Measurements from ENCODE around the gene EIF4E2. TPM values are rescaled to one million over a fixed set of nuclear protein-coding genes. Genes with fewer than 3 reads are reported as not detected.

The EIF4E2 gene
- total RNA-seq, 1 donor from 2014 or later: 97.0 TPM

DNA sequence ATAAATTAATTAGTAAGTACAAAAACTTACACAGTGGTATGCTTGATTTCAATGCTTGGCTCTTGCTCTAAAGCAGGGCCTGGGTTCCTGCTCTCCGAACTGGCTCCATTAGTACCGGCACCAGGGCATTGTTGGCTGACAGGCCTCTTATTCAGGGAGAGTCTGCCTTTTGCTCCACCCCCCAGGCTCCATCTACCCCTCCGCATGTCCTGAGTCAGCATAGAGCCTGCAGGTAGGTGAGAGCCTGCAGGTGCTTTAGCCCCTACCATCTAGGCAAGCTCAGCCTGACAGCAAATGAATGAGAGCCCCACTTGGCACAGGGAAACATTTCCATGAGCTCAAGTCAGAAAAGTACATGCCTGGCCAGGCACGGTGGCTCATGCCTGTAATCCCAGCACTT is 47.8 kb downstream of the EIF4E2 start:
- no peaks in the 10 kb centered on the region for H3K36me3 Mint-ChIP-seq
- no peaks in the 10 kb centered on the region for H4K20me1 ChIP-seq (ENCODE audit: low read depth)
- H3K4me1 ChIP-seq: no peaks in the 10 kb centered on the region
- H3K36me3 ChIP-seq: no peaks in the 10 kb centered on the region
- no peaks in the 10 kb centered on the region for H3K27me3 ChIP-seq
- H3K4me1 Mint-ChIP-seq: no peaks in the 10 kb centered on the region
- no peaks in the 10 kb centered on the region for H3K79me2 ChIP-seq (ENCODE audit: low read depth)
- H3K27ac Mint-ChIP-seq: no peak overlapping the region
- H3K9ac ChIP-seq: no peak overlapping the region
- TF ChIP-seq, protein P1, sequence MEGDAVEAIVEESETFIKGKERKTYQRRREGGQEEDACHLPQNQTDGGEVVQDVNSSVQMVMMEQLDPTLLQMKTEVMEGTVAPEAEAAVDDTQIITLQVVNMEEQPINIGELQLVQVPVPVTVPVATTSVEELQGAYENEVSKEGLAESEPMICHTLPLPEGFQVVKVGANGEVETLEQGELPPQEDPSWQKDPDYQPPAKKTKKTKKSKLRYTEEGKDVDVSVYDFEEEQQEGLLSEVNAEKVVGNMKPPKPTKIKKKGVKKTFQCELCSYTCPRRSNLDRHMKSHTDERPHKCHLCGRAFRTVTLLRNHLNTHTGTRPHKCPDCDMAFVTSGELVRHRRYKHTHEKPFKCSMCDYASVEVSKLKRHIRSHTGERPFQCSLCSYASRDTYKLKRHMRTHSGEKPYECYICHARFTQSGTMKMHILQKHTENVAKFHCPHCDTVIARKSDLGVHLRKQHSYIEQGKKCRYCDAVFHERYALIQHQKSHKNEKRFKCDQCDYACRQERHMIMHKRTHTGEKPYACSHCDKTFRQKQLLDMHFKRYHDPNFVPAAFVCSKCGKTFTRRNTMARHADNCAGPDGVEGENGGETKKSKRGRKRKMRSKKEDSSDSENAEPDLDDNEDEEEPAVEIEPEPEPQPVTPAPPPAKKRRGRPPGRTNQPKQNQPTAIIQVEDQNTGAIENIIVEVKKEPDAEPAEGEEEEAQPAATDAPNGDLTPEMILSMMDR (IDR thresholded peaks at IDR 0.05): no peak
- TF ChIP-seq EZH2phosphoT487 (IDR thresholded peaks at IDR 0.05): no peak
- no peak for TF ChIP-seq EZH2 (IDR thresholded peaks at IDR 0.05)
- H3K27ac ChIP-seq: no peak overlapping the region
- H3F3A ChIP-seq (ENCODE audit: low read depth): no peaks in the 10 kb centered on the region
- H3K4me3 ChIP-seq: no peak overlapping the region
- H3K4me3 Mint-ChIP-seq: no peak overlapping the region
- H3K4me2 ChIP-seq: no peak overlapping the region
- H3K9me3 Mint-ChIP-seq: no peaks in the 10 kb centered on the region
- peaks cover 2% of the 10 kb centered on the region for H3K27me3 Mint-ChIP-seq (ENCODE audit: insufficient read depth, low read depth)
- no peak for DNase-seq (ENCODE audit: low spot score)
- H2AFZ ChIP-seq (replicated peaks): no peak overlapping the region
- H3K9me3 ChIP-seq (ENCODE audit: low read depth): no peaks in the 10 kb centered on the region

DNA sequence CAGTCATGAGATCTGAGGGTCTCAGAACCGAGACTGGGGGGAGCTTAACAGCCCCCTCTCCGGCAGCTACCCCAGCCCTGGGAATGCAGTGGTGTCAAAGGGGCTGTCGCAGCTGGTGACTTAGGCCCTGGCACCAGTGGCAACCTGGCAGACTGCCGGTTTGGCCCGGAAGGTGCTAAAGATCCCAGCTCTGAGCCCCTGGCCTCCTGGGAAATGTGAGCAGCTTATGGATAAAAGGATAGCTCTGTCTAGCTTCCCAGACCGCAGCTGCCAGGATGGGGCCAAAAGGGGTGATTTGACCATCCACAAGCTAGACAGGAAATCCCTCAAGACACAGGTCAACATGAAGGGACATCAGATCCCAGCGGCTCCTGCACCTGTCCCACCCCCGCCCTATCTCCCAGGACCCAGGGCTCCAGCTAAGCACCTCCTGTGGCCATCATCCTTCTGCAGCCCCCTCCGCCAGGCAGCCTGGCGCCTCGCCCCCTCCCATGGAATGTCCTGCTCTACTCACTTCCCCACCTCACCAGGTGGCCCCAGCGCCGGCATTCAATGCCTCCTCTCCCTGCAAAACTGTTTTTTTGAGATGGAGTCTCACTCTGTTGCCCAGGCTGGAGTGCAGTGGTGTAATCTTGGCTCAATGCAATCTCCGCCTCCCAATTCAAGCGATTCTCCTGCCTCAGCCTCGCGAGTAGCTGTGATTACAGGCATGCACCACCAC is 49.7 kb downstream of the EIF4E2 start:
- no peak overlapping the region for H2AFZ ChIP-seq (replicated peaks)
- H3K4me1 ChIP-seq: no peaks in the 10 kb centered on the region
- H3K36me3 ChIP-seq: no peaks in the 10 kb centered on the region
- no peaks in the 10 kb centered on the region for H3K4me1 Mint-ChIP-seq
- no peaks in the 10 kb centered on the region for H3K36me3 Mint-ChIP-seq
- H4K20me1 ChIP-seq (ENCODE audit: low read depth): no peaks in the 10 kb centered on the region
- no peak overlapping the region for H3K9ac ChIP-seq
- H3K79me2 ChIP-seq (ENCODE audit: low read depth): no peaks in the 10 kb centered on the region
- H3K27ac ChIP-seq: no peak overlapping the region
- no peaks in the 10 kb centered on the region for H3F3A ChIP-seq (ENCODE audit: low read depth)
- H3K4me2 ChIP-seq: no peak overlapping the region
- H3K27me3 ChIP-seq: no peaks in the 10 kb centered on the region
- H3K27me3 Mint-ChIP-seq (ENCODE audit: insufficient read depth, low read depth): peaks cover 2% of the 10 kb centered on the region
- no peaks in the 10 kb centered on the region for H3K9me3 Mint-ChIP-seq
- H3K9me3 ChIP-seq (ENCODE audit: low read depth): no peaks in the 10 kb centered on the region
- H3K4me3 Mint-ChIP-seq: no peak overlapping the region
- H3K4me3 ChIP-seq: no peak overlapping the region
- no peak overlapping the region for H3K27ac Mint-ChIP-seq
- TF ChIP-seq EZH2phosphoT487 (IDR thresholded peaks at IDR 0.05) (no peak), EZH2 (IDR thresholded peaks at IDR 0.05) (no peak)
- TF ChIP-seq, protein P1 (IDR thresholded peaks at IDR 0.05): no peak
- DNase-seq (ENCODE audit: low spot score): peak; percentile 20

DNA sequence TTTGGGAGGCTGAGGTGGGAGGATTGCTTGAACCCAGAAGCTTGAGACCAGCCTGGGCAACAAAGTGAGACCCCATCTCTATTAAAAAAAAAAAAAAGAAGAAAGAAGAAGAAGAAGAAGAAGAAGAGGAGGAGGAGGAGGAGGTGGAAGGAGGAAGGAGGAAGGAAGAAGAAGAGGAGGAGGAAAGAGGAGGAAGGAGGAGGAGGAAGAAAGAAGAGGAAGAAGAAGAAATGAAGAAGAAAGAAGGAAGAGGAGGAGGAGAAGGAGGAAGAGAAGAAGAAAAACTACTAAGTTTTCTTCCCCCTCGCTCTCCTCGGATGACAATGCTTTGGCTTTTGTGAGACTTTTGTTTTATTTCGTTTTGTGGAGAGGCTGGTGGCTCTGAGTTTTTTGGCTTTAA is 52.8 kb downstream of the EIF4E2 start:
- Histone ChIP-seq H3K4me3 (no peak overlapping the region), H3K9ac (no peak overlapping the region), H3K27ac (no peak overlapping the region), H3K4me2 (no peak overlapping the region), H3K79me2 (ENCODE audit: low read depth) (no peaks in the 10 kb centered on the region), H3K4me1 (no peaks in the 10 kb centered on the region), H2AFZ (replicated peaks) (no peak overlapping the region), H3F3A (ENCODE audit: low read depth) (no peaks in the 10 kb centered on the region), H4K20me1 (ENCODE audit: low read depth) (no peaks in the 10 kb centered on the region), H3K27me3 (peaks cover 5% of the 10 kb centered on the region), H3K9me3 (ENCODE audit: low read depth) (no peaks in the 10 kb centered on the region), H3K36me3 (no peaks in the 10 kb centered on the region)
- no peaks in the 10 kb centered on the region for H3K4me1 Mint-ChIP-seq
- H3K27me3 Mint-ChIP-seq (ENCODE audit: insufficient read depth, low read depth): peaks cover 2% of the 10 kb centered on the region
- H3K9me3 Mint-ChIP-seq: no peaks in the 10 kb centered on the region
- no peaks in the 10 kb centered on the region for H3K36me3 Mint-ChIP-seq
- TF ChIP-seq EZH2phosphoT487 (IDR thresholded peaks at IDR 0.05) (no peak), EZH2 (IDR thresholded peaks at IDR 0.05) (no peak)
- TF ChIP-seq, protein P1 (IDR thresholded peaks at IDR 0.05): no peak
- no peak for DNase-seq (ENCODE audit: low spot score)
- no peak overlapping the region for H3K27ac Mint-ChIP-seq
- H3K4me3 Mint-ChIP-seq: no peak overlapping the region
